Right atrium auricular region (tissue), 2 donors: ENCODE data around the gene RAB8B. TPM values are rescaled to one million over a fixed set of nuclear protein-coding genes. Genes with fewer than 3 reads are reported as not detected.

Experiments
- DNase-seq: peaks from one replicate; pipeline ENCODE4 v3.0.0-alpha.2; 2019; ENCODE audit warnings: low spot score
- H3K27ac ChIP-seq, 2 donors: fragments of 200-600 bp; sonication (generic); 1 replicate in 1 of 2; 2 replicates in 1 of 2; pipeline ENCODE4 v1.5.1; 2016 to 2019
- H3K27me3 ChIP-seq, 2 donors: fragments of 200-600 bp; sonication (generic); one replicate each; pipeline versions ENCODE4 v1.5.1 to v1.6.0; 2017 to 2019
- H3K36me3 ChIP-seq: fragments of 200-600 bp; sonication (generic); one replicate; pipeline ENCODE4 v1.5.1; 2016
- H3K4me1 ChIP-seq, 2 donors: fragments of 200-600 bp; sonication (generic); one replicate each; pipeline versions ENCODE4 v1.5.1 to v1.6.0; 2017 to 2019
- H3K4me3 ChIP-seq, 2 donors: fragments of 200-600 bp; sonication (generic); 1 replicate in 1 of 2; 2 replicates in 1 of 2; pipeline ENCODE4 v1.5.1; 2017 to 2019; ENCODE audit warnings: mild to moderate bottlenecking in 1 of 2, moderate library complexity in 1 of 2
- H3K9me3 ChIP-seq, 2 donors: fragments of 200-600 bp; sonication (generic); one replicate each; pipeline ENCODE4 v1.5.1; 2019
- total RNA-seq, 2 donors: library from RNA; depleted of rRNA; stranded (reverse); fragments of >200 nt; gene quantifications; one replicate each; pipeline ENCODE4 v1.1.0, GENCODE V29; 2016
- TF ChIP-seq, protein P1 (sequence below), 2 donors: fragments of 200-600 bp; sonication (generic); IDR thresholded peaks; one replicate each; pipeline ENCODE4 v1.5.1; 2019; ENCODE audit warnings: antibody characterized with exemption in 2 of 2

Gene RAB8B
- total RNA-seq, 2 donors from 2014 or later = 10.2 to 19.3 TPM

DNA sequence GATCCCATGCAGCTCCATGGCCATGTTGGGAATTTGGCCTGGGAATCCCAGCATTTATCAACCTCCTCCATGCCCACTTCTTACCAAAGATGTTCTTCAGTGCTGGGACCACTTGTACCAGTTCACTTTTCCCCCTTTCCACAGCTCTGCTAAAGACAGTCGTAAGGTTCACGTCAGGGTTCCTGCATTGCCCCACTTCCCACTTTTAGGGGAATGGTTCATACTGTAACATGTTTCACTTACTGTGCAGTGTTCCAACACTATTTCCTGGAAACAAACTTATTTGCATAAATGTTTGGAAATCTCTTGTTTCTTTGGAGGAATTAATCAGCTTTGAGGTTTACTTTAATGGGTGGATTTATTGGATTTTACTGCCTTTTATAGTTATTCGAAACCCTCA lies 105.0 kb downstream of the RAB8B start:
- no peak overlapping the region for H3K27ac ChIP-seq
- H3K9me3 ChIP-seq = no peaks in the 10 kb centered on the region
- H3K36me3 ChIP-seq = no peaks in the 10 kb centered on the region
- no peak overlapping the region for H3K4me3 ChIP-seq
- no peak for DNase-seq
- peaks cover 0 to 8% of the 10 kb centered on the region in 2 donors for H3K4me1 ChIP-seq
- TF ChIP-seq, protein P1, sequence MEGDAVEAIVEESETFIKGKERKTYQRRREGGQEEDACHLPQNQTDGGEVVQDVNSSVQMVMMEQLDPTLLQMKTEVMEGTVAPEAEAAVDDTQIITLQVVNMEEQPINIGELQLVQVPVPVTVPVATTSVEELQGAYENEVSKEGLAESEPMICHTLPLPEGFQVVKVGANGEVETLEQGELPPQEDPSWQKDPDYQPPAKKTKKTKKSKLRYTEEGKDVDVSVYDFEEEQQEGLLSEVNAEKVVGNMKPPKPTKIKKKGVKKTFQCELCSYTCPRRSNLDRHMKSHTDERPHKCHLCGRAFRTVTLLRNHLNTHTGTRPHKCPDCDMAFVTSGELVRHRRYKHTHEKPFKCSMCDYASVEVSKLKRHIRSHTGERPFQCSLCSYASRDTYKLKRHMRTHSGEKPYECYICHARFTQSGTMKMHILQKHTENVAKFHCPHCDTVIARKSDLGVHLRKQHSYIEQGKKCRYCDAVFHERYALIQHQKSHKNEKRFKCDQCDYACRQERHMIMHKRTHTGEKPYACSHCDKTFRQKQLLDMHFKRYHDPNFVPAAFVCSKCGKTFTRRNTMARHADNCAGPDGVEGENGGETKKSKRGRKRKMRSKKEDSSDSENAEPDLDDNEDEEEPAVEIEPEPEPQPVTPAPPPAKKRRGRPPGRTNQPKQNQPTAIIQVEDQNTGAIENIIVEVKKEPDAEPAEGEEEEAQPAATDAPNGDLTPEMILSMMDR (IDR thresholded peaks at IDR 0.05) = no peak
- H3K27me3 ChIP-seq = no peaks in the 10 kb centered on the region

- DNase-seq = no peak
- Histone ChIP-seq H3K27me3 (no peaks in the 10 kb centered on the region), H3K9me3 (no peaks in the 10 kb centered on the region), H3K27ac (no peak overlapping the region), H3K4me1 (peaks cover 0 to 8% of the 10 kb centered on the region in 2 donors), H3K36me3 (no peaks in the 10 kb centered on the region), H3K4me3 (no peak overlapping the region)
- TF ChIP-seq, protein P1 (IDR thresholded peaks at IDR 0.05) = no peak
Measured at GRCh38 chr15:63295341-63295740, 105.9 kb downstream of the RAB8B start.

DNA sequence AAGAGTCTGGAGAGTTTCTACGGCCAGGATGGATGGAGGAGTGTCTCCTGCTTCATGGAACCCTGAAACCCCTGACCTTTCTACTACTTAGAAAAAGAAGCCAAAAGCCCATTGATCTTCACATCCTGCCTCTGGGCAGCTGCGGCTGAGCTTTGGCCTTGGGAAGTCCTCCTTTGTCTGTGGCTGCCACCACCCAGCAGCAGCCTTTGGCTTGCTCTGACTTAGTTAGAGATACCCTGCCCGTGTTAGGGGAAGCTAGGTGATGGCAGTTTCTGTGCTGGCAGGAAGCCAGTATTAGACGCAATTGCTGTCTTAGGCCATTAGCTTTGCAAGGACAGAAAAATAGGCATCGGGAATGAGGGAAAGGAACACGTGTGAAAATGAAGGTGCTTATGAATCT lies 106.8 kb downstream of the RAB8B start:
- no peaks in the 10 kb centered on the region for H3K27me3 ChIP-seq
- no peak for DNase-seq
- H3K27ac ChIP-seq = no peak overlapping the region
- H3K4me1 ChIP-seq = peaks cover 0 to 2% of the 10 kb centered on the region in 2 donors
- H3K4me3 ChIP-seq = no peak overlapping the region
- no peaks in the 10 kb centered on the region for H3K36me3 ChIP-seq
- TF ChIP-seq, protein P1 (IDR thresholded peaks at IDR 0.05) = no peak
- H3K9me3 ChIP-seq = no peaks in the 10 kb centered on the region

DNA sequence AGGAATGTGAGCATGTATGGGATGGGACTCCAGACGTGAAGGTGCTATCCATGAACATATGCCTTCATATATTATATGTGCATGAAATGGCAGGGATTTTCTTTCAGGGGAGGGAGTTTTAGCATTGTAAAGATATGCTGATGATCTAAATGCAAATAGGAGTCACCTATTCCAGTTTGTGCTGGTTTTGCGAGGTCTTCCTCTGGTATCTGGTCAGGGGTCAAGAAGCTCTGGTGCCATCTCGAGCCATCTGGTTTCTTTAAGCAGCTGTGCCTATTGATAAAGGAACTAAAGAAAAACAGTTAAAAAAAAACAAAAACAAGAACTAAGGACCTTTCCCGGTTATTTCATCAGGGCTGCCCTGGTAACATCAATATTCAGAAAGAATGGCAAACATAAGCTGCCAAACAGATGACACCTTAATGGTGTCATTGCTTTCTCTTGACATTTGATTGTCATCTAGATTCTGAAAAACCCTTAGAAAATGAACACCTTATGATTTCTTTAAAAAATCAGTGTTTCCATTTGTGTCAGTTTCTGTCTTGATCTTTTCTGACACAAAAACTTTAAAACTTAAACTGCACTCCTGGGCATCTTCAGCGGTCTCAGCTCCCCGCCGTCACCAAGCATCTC lies 110.7 kb downstream of the RAB8B start:
- Histone ChIP-seq H3K4me3 (no peak overlapping the region), H3K27me3 (no peaks in the 10 kb centered on the region), H3K4me1 (no peaks in the 10 kb centered on the region), H3K9me3 (no peaks in the 10 kb centered on the region), H3K36me3 (peaks cover 18% of the 10 kb centered on the region), H3K27ac (no peak overlapping the region)
- DNase-seq = no peak
- TF ChIP-seq, protein P1 (IDR thresholded peaks at IDR 0.05) = no peak

DNA sequence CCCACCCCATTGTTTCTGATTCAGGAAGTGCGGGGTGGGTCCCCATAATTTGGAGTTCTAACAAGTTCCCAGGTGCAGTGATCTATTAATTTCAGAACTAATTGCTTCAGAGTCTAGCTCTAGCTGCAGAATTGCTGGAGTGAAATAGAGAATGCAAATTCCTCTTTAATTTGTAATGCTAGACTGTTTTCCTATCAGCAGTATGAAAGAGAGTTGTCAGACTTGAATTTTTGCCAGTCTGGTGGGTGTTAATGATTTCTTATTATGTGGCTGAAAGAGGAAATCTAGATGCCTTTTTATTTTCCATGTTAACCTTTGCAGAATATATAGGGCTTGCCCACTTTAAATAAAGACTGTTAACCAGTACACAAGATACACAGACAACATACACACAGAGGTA lies 111.7 kb downstream of the RAB8B start:
- H3K4me3 ChIP-seq = no peak overlapping the region
- TF ChIP-seq, protein P1 (IDR thresholded peaks at IDR 0.05) = no peak
- H3K9me3 ChIP-seq = no peaks in the 10 kb centered on the region
- H3K36me3 ChIP-seq = peaks cover 28% of the 10 kb centered on the region
- no peaks in the 10 kb centered on the region for H3K4me1 ChIP-seq
- H3K27me3 ChIP-seq = no peaks in the 10 kb centered on the region
- H3K27ac ChIP-seq = no peak overlapping the region
- DNase-seq = no peak

GRCh38 chr15:63305260-63305659 lies 115.9 kb downstream of the RAB8B start:
- Histone ChIP-seq H3K4me3 (no peak overlapping the region), H3K36me3 (peaks cover 29% of the 10 kb centered on the region), H3K9me3 (no peaks in the 10 kb centered on the region), H3K4me1 (no peaks in the 10 kb centered on the region), H3K27ac (no peak overlapping the region), H3K27me3 (no peaks in the 10 kb centered on the region)
- no peak for DNase-seq
- TF ChIP-seq, protein P1 (IDR thresholded peaks at IDR 0.05) = no peak
